Memory B cell (primary cell): ENCODE results near the gene SF3B2.

Experiments
- ATAC-seq: fragments of 150-1000 bp; cut with Tn5 transposase; 2 replicates; pipeline ENCODE4 v1.10.0; 2021; ENCODE audit warnings: low read depth, mild to moderate bottlenecking, moderate library complexity
- DNase-seq, 2 donors: peaks; one replicate each; pipeline ENCODE4 v3.0.0; 2022; ENCODE audit warnings: low spot score in 2 of 2
- H3K27ac Mint-ChIP-seq: one replicate; pipeline ENCODE4 v1.8.0; 2022; ENCODE audit warnings: mild to moderate bottlenecking, moderate library complexity, mixed read lengths
- H3K27me3 Mint-ChIP-seq: one replicate; pipeline ENCODE4 v1.8.0; 2022; ENCODE audit warnings: mixed read lengths
- H3K36me3 Mint-ChIP-seq: one replicate; pipeline ENCODE4 v1.8.0; 2022; ENCODE audit warnings: mild to moderate bottlenecking, mixed read lengths
- H3K4me1 Mint-ChIP-seq: one replicate; pipeline ENCODE4 v1.8.0; 2022; ENCODE audit warnings: mixed read lengths
- H3K4me3 Mint-ChIP-seq: one replicate; pipeline ENCODE4 v1.8.0; 2022; ENCODE audit warnings: mild to moderate bottlenecking, moderate library complexity, mixed read lengths
- H3K9me3 Mint-ChIP-seq: one replicate; pipeline ENCODE4 v1.8.0; 2022; ENCODE audit warnings: mixed read lengths

The SF3B2 gene

GRCh38 chr11:66050581-66051231 is 1.5 kb upstream of the SF3B2 start:
- H3K4me3 Mint-ChIP-seq: peak overlapping the region; percentile 99
- H3K27me3 Mint-ChIP-seq: peaks cover 3% of the 10 kb centered on the region
- peaks cover 19% of the 10 kb centered on the region for H3K4me1 Mint-ChIP-seq
- DNase-seq (no peak), ATAC-seq (no peak)
- no peaks in the 10 kb centered on the region for H3K9me3 Mint-ChIP-seq
- peaks cover 13% of the 10 kb centered on the region for H3K36me3 Mint-ChIP-seq
- peak overlapping the region; percentile 90 for H3K27ac Mint-ChIP-seq

GRCh38 chr11:66051371-66051765 is 796 bp upstream of the SF3B2 start:
- peaks cover 15% of the 10 kb centered on the region for H3K36me3 Mint-ChIP-seq
- H3K27ac Mint-ChIP-seq: peak overlapping the region; percentile 90

GRCh38 chr11:66052664-66052982 is 459 bp downstream of the SF3B2 start:
- ATAC-seq (no peak), DNase-seq (no peak)
- H3K27me3 Mint-ChIP-seq: peaks cover 3% of the 10 kb centered on the region
- H3K36me3 Mint-ChIP-seq: peaks cover 18% of the 10 kb centered on the region
- H3K27ac Mint-ChIP-seq: peak overlapping the region; percentile 98
- no peaks in the 10 kb centered on the region for H3K9me3 Mint-ChIP-seq
- peak overlapping the region; percentile 99 for H3K4me3 Mint-ChIP-seq
- H3K4me1 Mint-ChIP-seq: peaks cover 19% of the 10 kb centered on the region

More at GRCh38 chr11:66051371-66051765, 796 bp upstream of the SF3B2 start:
- H3K4me3 Mint-ChIP-seq: peak overlapping the region; percentile 99
- ATAC-seq (no peak), DNase-seq (no peak)
- peaks cover 19% of the 10 kb centered on the region for H3K4me1 Mint-ChIP-seq
- no peaks in the 10 kb centered on the region for H3K9me3 Mint-ChIP-seq
- peaks cover 3% of the 10 kb centered on the region for H3K27me3 Mint-ChIP-seq

- DNase-seq: no peak
- no peaks in the 10 kb centered on the region for H3K9me3 Mint-ChIP-seq
- no peak overlapping the region for H3K27ac Mint-ChIP-seq
- H3K4me1 Mint-ChIP-seq: peaks cover 14% of the 10 kb centered on the region
- no peak for ATAC-seq
- H3K36me3 Mint-ChIP-seq: peaks cover 30% of the 10 kb centered on the region
- no peaks in the 10 kb centered on the region for H3K27me3 Mint-ChIP-seq
- H3K4me3 Mint-ChIP-seq: no peak overlapping the region
Measured at GRCh38 chr11:66055021-66055420, 2.9 kb downstream of the SF3B2 start.

GRCh38 chr11:66056501-66056900 is 4.3 kb downstream of the SF3B2 start:
- Mint-ChIP-seq H3K27me3 (no peaks in the 10 kb centered on the region), H3K4me1 (peaks cover 18% of the 10 kb centered on the region), H3K4me3 (no peak overlapping the region), H3K27ac (no peak overlapping the region), H3K9me3 (no peaks in the 10 kb centered on the region), H3K36me3 (peaks cover 39% of the 10 kb centered on the region)
- no peak for ATAC-seq
- DNase-seq: no peak

GRCh38 chr11:66059966-66060680 is 8.0 kb downstream of the SF3B2 start:
- no peak overlapping the region for H3K4me3 Mint-ChIP-seq
- DNase-seq: no peak
- no peaks in the 10 kb centered on the region for H3K9me3 Mint-ChIP-seq
- peaks cover 51% of the 10 kb centered on the region for H3K36me3 Mint-ChIP-seq
- no peak for ATAC-seq
- peak overlapping the region; percentile 29 for H3K27ac Mint-ChIP-seq
- no peaks in the 10 kb centered on the region for H3K27me3 Mint-ChIP-seq
- peaks cover 12% of the 10 kb centered on the region for H3K4me1 Mint-ChIP-seq

GRCh38 chr11:66061268-66061667 is 9.1 kb downstream of the SF3B2 start:
- Mint-ChIP-seq H3K27ac (peak overlapping the region; percentile 58), H3K4me1 (peaks cover 12% of the 10 kb centered on the region), H3K9me3 (no peaks in the 10 kb centered on the region), H3K4me3 (no peak overlapping the region), H3K36me3 (peaks cover 53% of the 10 kb centered on the region), H3K27me3 (no peaks in the 10 kb centered on the region)
- no peak for DNase-seq
- ATAC-seq: no peak

GRCh38 chr11:66062408-66062807 is 10.2 kb downstream of the SF3B2 start:
- ATAC-seq: no peak
- Mint-ChIP-seq H3K4me1 (peaks cover 20% of the 10 kb centered on the region), H3K27me3 (no peaks in the 10 kb centered on the region), H3K4me3 (no peak overlapping the region), H3K27ac (no peak overlapping the region), H3K36me3 (peaks cover 59% of the 10 kb centered on the region), H3K9me3 (no peaks in the 10 kb centered on the region)
- DNase-seq: no peak

GRCh38 chr11:66063900-66064299 is 11.7 kb downstream of the SF3B2 start:
- ATAC-seq (no peak), DNase-seq (no peak)
- H3K4me3 Mint-ChIP-seq: no peak overlapping the region
- peaks cover 31% of the 10 kb centered on the region for H3K4me1 Mint-ChIP-seq
- no peaks in the 10 kb centered on the region for H3K9me3 Mint-ChIP-seq
- H3K36me3 Mint-ChIP-seq: peaks cover 55% of the 10 kb centered on the region
- no peaks in the 10 kb centered on the region for H3K27me3 Mint-ChIP-seq
- peak overlapping the region; percentile 13 for H3K27ac Mint-ChIP-seq

- H3K36me3 Mint-ChIP-seq: peaks cover 51% of the 10 kb centered on the region
- H3K9me3 Mint-ChIP-seq: no peaks in the 10 kb centered on the region
- peaks cover 37% of the 10 kb centered on the region for H3K4me1 Mint-ChIP-seq
- no peaks in the 10 kb centered on the region for H3K27me3 Mint-ChIP-seq
- no peak for DNase-seq
- peak overlapping the region; percentile 13 for H3K27ac Mint-ChIP-seq
- ATAC-seq: no peak
- no peak overlapping the region for H3K4me3 Mint-ChIP-seq
Measured at GRCh38 chr11:66064571-66064970, 12.4 kb downstream of the SF3B2 start.

GRCh38 chr11:66066751-66067150 is 14.6 kb downstream of the SF3B2 start:
- H3K36me3 Mint-ChIP-seq: peaks cover 41% of the 10 kb centered on the region
- H3K4me3 Mint-ChIP-seq: no peak overlapping the region

GRCh38 chr11:66067640-66068039 is 15.5 kb downstream of the SF3B2 start:
- no peak for ATAC-seq
- H3K4me1 Mint-ChIP-seq: peaks cover 43% of the 10 kb centered on the region
- no peak for DNase-seq
- H3K4me3 Mint-ChIP-seq: no peak overlapping the region
- H3K9me3 Mint-ChIP-seq: no peaks in the 10 kb centered on the region
- peak overlapping the region; percentile 90 for H3K27ac Mint-ChIP-seq
- H3K27me3 Mint-ChIP-seq: no peaks in the 10 kb centered on the region
- H3K36me3 Mint-ChIP-seq: peaks cover 42% of the 10 kb centered on the region

More at GRCh38 chr11:66066751-66067150, 14.6 kb downstream of the SF3B2 start:
- Mint-ChIP-seq H3K9me3 (no peaks in the 10 kb centered on the region), H3K4me1 (peaks cover 34% of the 10 kb centered on the region), H3K27me3 (no peaks in the 10 kb centered on the region), H3K27ac (peak overlapping the region; percentile 49)
- no peak for DNase-seq
- no peak for ATAC-seq

- H3K9me3 Mint-ChIP-seq: no peaks in the 10 kb centered on the region
- ATAC-seq (peak; percentile 26), DNase-seq (peak; percentile 78 to 86)
- H3K27ac Mint-ChIP-seq: peak overlapping the region; percentile 90
- H3K27me3 Mint-ChIP-seq: no peaks in the 10 kb centered on the region
- H3K36me3 Mint-ChIP-seq: peaks cover 40% of the 10 kb centered on the region
- peaks cover 48% of the 10 kb centered on the region for H3K4me1 Mint-ChIP-seq
- H3K4me3 Mint-ChIP-seq: peak overlapping the region; percentile 58
Measured at GRCh38 chr11:66068154-66068821, 16.1 kb downstream of the SF3B2 start.

GRCh38 chr11:66068923-66069714 is 17.0 kb downstream of the SF3B2 start:
- no peaks in the 10 kb centered on the region for H3K9me3 Mint-ChIP-seq
- no peaks in the 10 kb centered on the region for H3K27me3 Mint-ChIP-seq
- peak in 1 of 2 donors; percentile 39 for DNase-seq
- peaks cover 34% of the 10 kb centered on the region for H3K36me3 Mint-ChIP-seq
- H3K27ac Mint-ChIP-seq: peak overlapping the region; percentile 90
- peak overlapping the region; percentile 92 for H3K4me3 Mint-ChIP-seq
- peak; percentile 42 for ATAC-seq
- peaks cover 48% of the 10 kb centered on the region for H3K4me1 Mint-ChIP-seq
